ENCODE results near the gene CACNG4. TPM values are rescaled to one million over a fixed set of nuclear protein-coding genes. Genes with fewer than 3 reads are reported as not detected.
"Not testable (repeated sequence)": the region's sequence is repeated elsewhere in the genome, so short reads cannot be mapped to it uniquely, and the experiment has no call there.

Gene CACNG4
- polyA plus RNA-seq, 4 donors: 3.6 to 4.7 (median 3.8) TPM

- DNase-seq (ENCODE audit: low read depth in 4 of 4, low spot score in 3 of 4): no peak
These were observed 76.1 kb downstream of the CACNG4 start for GRCh38 chr17:67040652-67041051.

- DNase-seq (ENCODE audit: low read depth in 4 of 4, low spot score in 3 of 4): not testable (repeated sequence)
These were observed 76.6 kb downstream of the CACNG4 start for GRCh38 chr17:67041119-67041518.

GRCh38 chr17:67041531-67041930 lies 77.0 kb downstream of the CACNG4 start:
- DNase-seq (ENCODE audit: low read depth in 4 of 4, low spot score in 3 of 4): no peak

GRCh38 chr17:67041941-67042899 lies 77.7 kb downstream of the CACNG4 start:
- no peak for DNase-seq (ENCODE audit: low read depth in 4 of 4, low spot score in 3 of 4)

GRCh38 chr17:67043283-67043682 lies 78.8 kb downstream of the CACNG4 start:
- no peak for DNase-seq (ENCODE audit: low read depth in 4 of 4, low spot score in 3 of 4)

GRCh38 chr17:67044016-67044772 lies 79.7 kb downstream of the CACNG4 start, which contains the start of gene CACNG1:
CACNG1 (plus strand) TSS chr17:67044554; CDS start chr17:67044661, 107 bp downstream.
- no peak for DNase-seq (ENCODE audit: low read depth in 4 of 4, low spot score in 3 of 4)

GRCh38 chr17:67044940-67045339 lies 80.4 kb downstream of the CACNG4 start:
- DNase-seq (ENCODE audit: low read depth in 4 of 4, low spot score in 3 of 4): no peak

GRCh38 chr17:67046398-67046797 lies 81.9 kb downstream of the CACNG4 start:
- no peak for DNase-seq (ENCODE audit: low read depth in 4 of 4, low spot score in 3 of 4)

- DNase-seq (ENCODE audit: low read depth in 4 of 4, low spot score in 3 of 4): no peak
These were observed 82.9 kb downstream of the CACNG4 start for GRCh38 chr17:67047382-67047781.

GRCh38 chr17:67049025-67049739 lies 84.7 kb downstream of the CACNG4 start:
- no peak for DNase-seq (ENCODE audit: low read depth in 4 of 4, low spot score in 3 of 4)

GRCh38 chr17:67050066-67050465 lies 85.6 kb downstream of the CACNG4 start:
- no peak for DNase-seq (ENCODE audit: low read depth in 4 of 4, low spot score in 3 of 4)

GRCh38 chr17:67050471-67051154 lies 86.1 kb downstream of the CACNG4 start:
- DNase-seq (ENCODE audit: low read depth in 4 of 4, low spot score in 3 of 4): no peak

GRCh38 chr17:67051155-67051538 lies 86.6 kb downstream of the CACNG4 start:
- DNase-seq (ENCODE audit: low read depth in 4 of 4, low spot score in 3 of 4): no peak

- DNase-seq (ENCODE audit: low read depth in 4 of 4, low spot score in 3 of 4): no peak
These were observed 87.3 kb downstream of the CACNG4 start for GRCh38 chr17:67051837-67052236.

- DNase-seq (ENCODE audit: low read depth in 4 of 4, low spot score in 3 of 4): no peak
These were observed 88.4 kb downstream of the CACNG4 start for GRCh38 chr17:67052720-67053437.

GRCh38 chr17:67053438-67054000 lies 89.0 kb downstream of the CACNG4 start:
- no peak for DNase-seq (ENCODE audit: low read depth in 4 of 4, low spot score in 3 of 4)

GRCh38 chr17:67054011-67054591 lies 89.6 kb downstream of the CACNG4 start:
- no peak for DNase-seq (ENCODE audit: low read depth in 4 of 4, low spot score in 3 of 4)

- DNase-seq (ENCODE audit: low read depth in 4 of 4, low spot score in 3 of 4): no peak
These were observed 90.1 kb downstream of the CACNG4 start for GRCh38 chr17:67054608-67055007.

- no peak for DNase-seq (ENCODE audit: low read depth in 4 of 4, low spot score in 3 of 4)
These were observed 90.5 kb downstream of the CACNG4 start for GRCh38 chr17:67055041-67055443.
